OCI-LY7 (cell line): ENCODE results near the gene DTX1. TPM values are rescaled to one million over a fixed set of nuclear protein-coding genes. Genes with fewer than 3 reads are reported as not detected.

Source experiments
- BruUV-seq: library from RNA; stranded (reverse); fragments of 400-500 nt; replicated peaks from 2 replicates; lab custom pipeline; 2021; lab: Mats Ljungman, UMichigan
- CTCF ChIA-PET: fragments of 300-600 bp; sonication (Branson Sonifier 250); formaldehyde crosslinking; loops from one replicate; lab custom pipeline; 2022; ENCODE audit warnings: antibody characterized with exemption; ENCODE audit not compliant: unreplicated experiment; lab: Charles Lee
- POLR2A ChIA-PET: fragments of 300-600 bp; sonication (Branson Sonifier 250); formaldehyde crosslinking; loops from one replicate; lab custom pipeline; 2022; ENCODE audit warnings: antibody characterized with exemption; lab: Charles Lee
- DNase-seq: peaks from one replicate; pipeline ENCODE4 v3.0.0-alpha.2; 2015; ENCODE audit warnings: low spot score
- H2AFZ ChIP-seq: fragments of 200-600 bp; sonication (generic), shearing (Covaris generic); 2 replicates; pipeline ENCODE4 v1.6.1; 2014; ENCODE audit warnings: mild to moderate bottlenecking, antibody characterized with exemption, low read length, moderate library complexity
- H3K27ac ChIP-seq: fragments of 200-600 bp; sonication (generic); 2 replicates; pipeline ENCODE4 v1.5.1; 2014; ENCODE audit warnings: mixed run types, low read depth, mild to moderate bottlenecking, moderate library complexity, low read length, inconsistent platforms; ENCODE audit not compliant: poor library complexity, severe bottlenecking
- H3K36me3 ChIP-seq: fragments of 200-600 bp; sonication (generic); 2 replicates; pipeline ENCODE4 v1.6.1; 2014; ENCODE audit warnings: mild to moderate bottlenecking, antibody characterized with exemption, low read length, moderate library complexity, mixed read lengths; ENCODE audit not compliant: insufficient read depth
- H3K4me1 ChIP-seq: fragments of 200-600 bp; sonication (generic); 2 replicates; pipeline ENCODE4 v1.5.1; 2014; ENCODE audit warnings: mild to moderate bottlenecking, low read length; ENCODE audit not compliant: insufficient read depth, poor library complexity, severe bottlenecking
- H3K4me2 ChIP-seq: fragments of 200-600 bp; sonication (generic); 2 replicates; pipeline ENCODE4 v1.6.1; 2014; ENCODE audit warnings: mild to moderate bottlenecking, low read length
- H3K4me3 ChIP-seq: fragments of 200-600 bp; sonication (generic); 2 replicates; pipeline ENCODE4 v1.5.1; 2014; ENCODE audit warnings: mild to moderate bottlenecking, low read depth, low read length; ENCODE audit not compliant: poor library complexity, severe bottlenecking
- H3K79me2 ChIP-seq: fragments of 200-600 bp; sonication (generic); 2 replicates; pipeline ENCODE4 v1.6.1; 2016; ENCODE audit warnings: low read depth, mild to moderate bottlenecking, low read length, moderate library complexity, mixed read lengths; ENCODE audit not compliant: insufficient read depth
- H3K9me2 ChIP-seq: fragments of 200-600 bp; sonication (generic); 2 replicates; pipeline ENCODE4 v1.6.1; 2016; ENCODE audit warnings: mild to moderate bottlenecking, low read length, mixed read lengths; ENCODE audit not compliant: insufficient read depth
- H3K9me3 ChIP-seq: fragments of 200-600 bp; sonication (generic); 2 replicates; pipeline ENCODE4 v1.6.1; 2014; ENCODE audit warnings: mild to moderate bottlenecking, mixed run types, low read length, mixed read lengths
- H4K20me1 ChIP-seq: fragments of 200-600 bp; sonication (generic); 2 replicates; pipeline ENCODE4 v1.6.1; 2014; ENCODE audit warnings: mild to moderate bottlenecking, antibody characterized with exemption, low read length, moderate library complexity, mixed read lengths; ENCODE audit not compliant: insufficient read depth
- CTCF ChIP-seq: fragments of 200-600 bp; sonication (generic); conservative IDR thresholded peaks from 2 replicates; pipeline ENCODE4 v1.5.1; 2014; ENCODE audit warnings: mild to moderate bottlenecking, antibody characterized with exemption, low read length, moderate library complexity, mixed read lengths
- intact Hi-C: fragments of 100-400 bp; cut with micrococcal nuclease; formaldehyde crosslinking; loops from one replicate; pipeline ENCODE4 v1.10.0; 2022; ENCODE audit not compliant: unreplicated experiment
- total RNA-seq, 2 experiments: library from RNA; depleted of rRNA in 1 of 2; stranded (reverse); fragments of >200 nt in 1 of 2; shearing (Covaris generic) in 1 of 2; gene quantifications; 2 replicates each; pipeline ENCODE4 v1.2.3, GENCODE V29; 2014 to 2022

Gene DTX1
- total RNA-seq, 2 experiments from 2014 or later, result 293 to 535 TPM

GRCh38 chr12:113136128-113136989 lies 79.8 kb downstream of the DTX1 start:
- POLR2A ChIA-PET, result interaction anchor here (0.6 to 3.6 kb wide), 5 partner anchors 16 to 137 kb away, joined by 3 to 33 read pairs (median 3); no protein-coding TSS in a partner anchor
- CTCF ChIA-PET, result interaction anchor here (0.8 to 4.4 kb wide), 2 partner anchors 16 to 138 kb away, joined by 3 to 24 read pairs; no protein-coding TSS in a partner anchor
- peak overlapping the region; percentile 65 for H3K4me2 ChIP-seq
- H3K79me2 ChIP-seq, result peaks cover 41% of the 10 kb centered on the region
- no peak for TF ChIP-seq CTCF
- peaks cover 68% of the 10 kb centered on the region for H3K4me1 ChIP-seq
- peak overlapping the region; percentile 44; the same call in 1 of the 2 replicates for H2AFZ ChIP-seq
- H3K9me2 ChIP-seq, result no peaks in the 10 kb centered on the region
- H3K9me3 ChIP-seq, result no peaks in the 10 kb centered on the region
- peaks cover 34% of the 10 kb centered on the region for H3K36me3 ChIP-seq
- BruUV-seq, result no TSS peak
- H3K27ac ChIP-seq, result peak overlapping the region; percentile 63
- intact Hi-C loops, result no loop called here
- peak; percentile 67 for DNase-seq
- 0 out of 2 replicates have a peak, but pooled peaks cover 6% of the 10 kb centered on the region for H4K20me1 ChIP-seq
- peak overlapping the region; percentile 90 for H3K4me3 ChIP-seq

GRCh38 chr12:113136990-113137511 lies 80.5 kb downstream of the DTX1 start:
- CTCF ChIA-PET, result no interaction called here

More at GRCh38 chr12:113136990-113137511, 80.5 kb downstream of the DTX1 start:
- H3K9me3 ChIP-seq, result no peaks in the 10 kb centered on the region
- 0 out of 2 replicates have a peak, but pooled peaks cover 6% of the 10 kb centered on the region for H4K20me1 ChIP-seq
- peaks cover 34% of the 10 kb centered on the region for H3K36me3 ChIP-seq
- intact Hi-C loops, result no loop called here
- H3K4me1 ChIP-seq, result peaks cover 70% of the 10 kb centered on the region
- peak overlapping the region; percentile 63 for H3K27ac ChIP-seq
- POLR2A ChIA-PET, result interaction anchor here (0.7 to 2.1 kb wide), 4 partner anchors 12 to 141 kb away, joined by 3 to 5 read pairs (median 4); no protein-coding TSS in a partner anchor
- H3K79me2 ChIP-seq, result peaks cover 34% of the 10 kb centered on the region
- no peak overlapping the region for H2AFZ ChIP-seq
- DNase-seq, result no peak
- no peak for TF ChIP-seq CTCF
- 0 out of 2 replicates have a peak overlapping the region, but pooled peaks have one; percentile 65 for H3K4me2 ChIP-seq
- no TSS peak for BruUV-seq
- no peaks in the 10 kb centered on the region for H3K9me2 ChIP-seq
- H3K4me3 ChIP-seq, result no peak overlapping the region
